Measurements from ENCODE around the gene AKT3.

Gene AKT3

GRCh38 chr1:243731301-243731891, 118.6 kb downstream of the AKT3 start:
- no peak for DNase-seq (ENCODE audit: low spot score)

- no peak for DNase-seq (ENCODE audit: low spot score)
Measured at GRCh38 chr1:243730487-243731150, 119.4 kb downstream of the AKT3 start.

GRCh38 chr1:243729956-243730355, 120.1 kb downstream of the AKT3 start:
- DNase-seq (ENCODE audit: low spot score), result peak; percentile 30

GRCh38 chr1:243727503-243728203, 122.4 kb downstream of the AKT3 start:
- no peak for DNase-seq (ENCODE audit: low spot score)

DNA sequence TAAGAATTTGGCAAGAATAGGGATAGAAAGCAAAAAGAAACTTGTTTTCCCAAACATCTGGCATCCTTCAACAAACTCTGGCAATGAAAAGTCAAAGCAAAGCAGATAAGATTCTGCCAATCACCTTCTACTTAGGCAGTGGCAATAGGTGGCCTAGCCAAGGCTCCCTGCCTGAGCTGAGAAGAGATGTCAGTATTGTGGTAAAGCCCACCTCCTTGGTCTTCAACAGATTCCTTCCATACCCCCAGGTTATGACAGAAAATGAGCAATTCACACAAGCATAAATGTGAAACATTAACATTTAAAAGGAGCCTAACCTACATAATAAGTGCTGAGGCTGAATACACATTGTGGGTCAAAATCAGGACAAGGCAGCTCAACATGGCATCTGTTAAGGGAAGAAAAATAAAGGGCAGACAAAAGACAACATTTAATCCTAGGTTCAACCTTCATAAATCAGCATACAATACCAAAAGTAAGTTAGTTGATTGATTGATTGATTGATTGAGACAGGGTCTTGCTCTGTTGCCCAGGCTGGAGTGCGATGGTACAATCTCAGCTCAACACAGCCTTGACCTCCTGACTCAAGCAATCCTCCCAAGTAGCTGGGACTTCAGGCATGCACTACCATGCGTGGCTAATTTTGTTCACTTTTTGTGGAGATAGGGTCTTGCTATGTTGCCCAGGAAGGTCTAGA, 123.1 kb downstream of the AKT3 start:
- DNase-seq (ENCODE audit: low spot score), result no peak

GRCh38 chr1:243725846-243726245, 124.2 kb downstream of the AKT3 start:
- no peak for DNase-seq (ENCODE audit: low spot score)

DNA sequence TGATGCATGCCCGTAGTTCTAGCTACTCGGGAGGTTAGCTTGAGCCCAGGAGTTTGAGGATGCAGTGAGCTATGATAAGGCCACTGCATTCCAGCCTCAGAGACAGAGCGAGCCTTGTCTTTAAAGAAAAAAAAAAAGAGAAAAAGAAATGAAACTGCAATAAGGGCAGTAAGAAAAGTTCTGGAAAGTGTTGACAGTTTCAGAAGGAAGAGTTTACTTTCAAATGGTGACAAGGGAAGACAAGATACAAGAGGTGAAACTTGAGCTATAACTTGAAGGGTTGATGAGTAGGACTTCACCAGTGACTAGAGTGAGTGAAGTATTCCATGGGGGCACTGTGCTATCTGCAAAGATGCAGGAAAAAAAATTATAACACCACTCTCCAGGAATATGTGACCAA, 125.0 kb downstream of the AKT3 start:
- DNase-seq (ENCODE audit: low spot score), result no peak

GRCh38 chr1:243723458-243724043, 126.5 kb downstream of the AKT3 start:
- no peak for DNase-seq (ENCODE audit: low spot score)

DNA sequence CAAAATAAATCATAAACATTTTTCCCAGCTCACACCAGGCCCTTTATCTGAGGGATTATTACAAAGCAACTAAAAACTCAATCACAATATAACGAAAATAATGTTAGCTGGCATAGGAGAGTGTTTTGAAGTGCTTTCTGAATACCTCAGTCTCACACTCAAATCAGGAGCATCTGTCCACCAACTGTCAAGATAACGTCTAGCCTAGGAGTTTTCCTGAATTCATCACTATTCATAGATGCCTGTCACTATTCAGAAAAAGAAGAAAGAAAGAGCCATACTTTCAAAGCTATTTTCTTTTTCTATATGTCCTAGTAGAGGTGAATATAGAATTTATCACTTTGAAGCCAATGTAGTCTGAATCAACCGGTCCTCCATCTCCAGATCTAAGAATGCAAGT, 127.0 kb downstream of the AKT3 start:
- no peak for DNase-seq (ENCODE audit: low spot score)

GRCh38 chr1:243719476-243719875, 130.6 kb downstream of the AKT3 start:
- DNase-seq (ENCODE audit: low spot score), result no peak

DNA sequence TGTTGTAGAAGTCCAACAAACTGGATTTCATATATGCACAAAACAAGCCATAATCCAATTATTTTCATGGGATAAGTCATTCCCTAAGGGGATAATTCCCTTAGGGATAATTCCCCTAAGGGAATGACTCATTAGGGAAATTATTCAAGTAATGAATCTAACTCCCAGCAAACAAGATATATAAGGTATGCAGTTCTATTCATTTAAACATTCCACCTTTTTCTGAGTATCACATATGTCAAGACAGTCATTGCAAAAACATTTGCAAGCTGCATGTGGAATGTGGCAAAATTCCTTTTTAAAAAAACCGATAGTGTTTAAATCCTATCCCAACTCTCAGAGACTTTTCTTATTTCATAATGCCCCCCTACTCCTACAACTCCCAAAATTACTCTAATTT, 131.2 kb downstream of the AKT3 start:
- DNase-seq (ENCODE audit: low spot score), result no peak

DNA sequence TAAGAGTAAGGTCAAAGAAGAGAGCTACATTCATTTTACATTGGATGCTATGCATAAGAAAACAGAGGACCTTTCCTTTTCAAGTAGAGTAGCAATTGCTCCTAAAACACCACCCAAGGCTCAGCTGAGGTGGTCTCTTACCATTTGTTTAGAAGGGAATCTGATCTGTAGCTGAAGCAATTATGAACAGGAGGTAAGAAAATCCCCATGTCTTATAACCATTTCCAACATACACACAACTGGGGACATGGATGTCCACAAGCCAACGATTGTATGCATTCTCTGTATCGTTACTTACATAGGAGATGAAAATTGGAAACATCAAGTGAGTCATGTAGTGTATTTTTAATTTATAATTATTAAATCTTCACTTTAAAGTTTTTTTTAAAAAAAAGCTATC, 132.0 kb downstream of the AKT3 start:
- DNase-seq (ENCODE audit: low spot score), result no peak

GRCh38 chr1:243716906-243717305, 133.1 kb downstream of the AKT3 start:
- DNase-seq (ENCODE audit: low spot score), result no peak

DNA sequence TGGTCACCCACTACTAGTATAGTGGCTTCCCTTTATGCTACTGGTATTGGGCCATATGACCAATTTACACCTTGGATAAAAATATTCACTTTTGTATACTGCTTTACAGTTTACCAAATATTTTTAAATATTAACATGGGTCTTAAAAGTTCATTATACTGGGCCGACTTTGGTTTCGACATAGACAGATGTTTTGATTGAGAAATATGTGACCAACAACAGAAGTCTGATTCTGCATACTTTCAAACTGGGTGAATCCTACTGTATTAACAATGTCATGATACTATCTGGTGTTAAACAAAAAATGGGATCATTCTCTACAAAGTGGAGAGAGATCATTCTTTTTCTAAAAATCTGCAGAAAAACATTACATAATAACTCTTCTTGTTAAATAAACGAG, 134.8 kb downstream of the AKT3 start:
- no peak for DNase-seq (ENCODE audit: low spot score)

GRCh38 chr1:243713470-243714186, 136.4 kb downstream of the AKT3 start:
- no peak for DNase-seq (ENCODE audit: low spot score)

- DNase-seq (ENCODE audit: low spot score), result no peak
Measured at GRCh38 chr1:243712941-243713340, 137.1 kb downstream of the AKT3 start.

DNA sequence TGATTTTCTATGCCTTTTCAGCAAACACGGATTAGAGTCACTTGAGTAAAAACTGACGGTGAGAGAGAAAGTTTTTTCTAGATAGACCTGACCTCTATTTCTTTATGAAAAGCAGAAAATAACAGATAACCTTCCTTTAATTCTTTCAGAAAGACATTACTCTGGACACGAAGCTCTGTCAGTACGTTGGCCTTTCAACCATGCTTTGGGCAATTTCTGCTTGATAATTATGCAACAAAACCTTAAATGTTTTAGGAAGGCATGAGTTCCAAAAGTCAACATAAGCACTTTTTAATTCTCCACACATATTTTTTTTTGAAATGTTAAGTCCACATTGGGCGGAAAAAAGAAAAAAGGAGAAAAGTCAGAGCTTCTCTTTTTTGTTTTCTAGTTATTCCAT, 137.8 kb downstream of the AKT3 start:
- no peak for DNase-seq (ENCODE audit: low spot score)

GRCh38 chr1:243710467-243710866, 139.6 kb downstream of the AKT3 start:
- no peak for DNase-seq (ENCODE audit: low spot score)

DNA sequence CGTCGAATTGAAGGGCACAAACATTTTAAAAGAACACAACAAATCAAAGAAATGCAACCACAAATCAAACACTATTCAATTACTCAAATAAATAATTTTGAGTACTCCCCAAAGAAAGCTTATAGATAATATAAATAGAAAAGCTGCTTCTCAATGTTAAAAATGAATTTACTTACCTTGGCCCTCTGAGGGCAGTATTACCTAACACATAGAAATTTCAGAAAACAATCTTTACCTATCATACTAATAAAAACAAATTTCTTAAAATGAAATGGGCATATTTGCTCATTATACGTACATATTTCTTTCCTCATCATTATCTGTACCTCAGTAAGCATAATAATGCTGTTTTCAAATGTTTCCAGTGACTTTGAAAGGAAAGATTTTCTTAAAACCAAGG, 141.8 kb downstream of the AKT3 start:
- DNase-seq (ENCODE audit: low spot score), result no peak

- no peak for DNase-seq (ENCODE audit: low spot score)
Measured at GRCh38 chr1:243706563-243706962, 143.5 kb downstream of the AKT3 start.

GRCh38 chr1:243705585-243705984, 144.5 kb downstream of the AKT3 start:
- DNase-seq (ENCODE audit: low spot score), result no peak

GRCh38 chr1:243701872-243702271, 148.2 kb downstream of the AKT3 start:
- DNase-seq (ENCODE audit: low spot score), result no peak
